HEK293 (cell line): ENCODE results near the gene LONRF2.

Source experiments
- CTCF ChIA-PET: fragments of 350-600 bp; formaldehyde crosslinking; extraction: SDS; loops from one replicate; lab custom pipeline; 2021; ENCODE audit warnings: antibody characterized with exemption; lab: Yijun Ruan, JAX
- POLR2A ChIA-PET: fragments of 300-600 bp; formaldehyde crosslinking; extraction: SDS; loops from one replicate; lab custom pipeline; 2020; ENCODE audit warnings: antibody characterized with exemption, inconsistent platforms; lab: Yijun Ruan, JAX
- H3K27ac ChIP-seq: fragments of 200-500 bp; sonication (Bioruptor generic); 2 replicates; pipeline ENCODE4 v1.5.1; 2014; ENCODE audit warnings: low read depth, low read length, control low read depth, inconsistent platforms; ENCODE audit errors: extremely low read depth
- H3K36me3 ChIP-seq, 2 experiments: fragments of 200-500 bp in 1 of 2; sonication (Bioruptor generic) in 1 of 2; 1 replicate in 1 of 2; 2 replicates in 1 of 2; pipeline ENCODE4 v1.5.1; 2014 to 2017; ENCODE audit warnings: inconsistent platforms in 2 of 2, low read length in 2 of 2; ENCODE audit not compliant: control insufficient read depth in 2 of 2, insufficient read depth in 1 of 2
- H3K4me1 ChIP-seq: fragments of 200-500 bp; sonication (Bioruptor generic); 2 replicates; pipeline ENCODE4 v1.5.1; 2014; ENCODE audit warnings: mild to moderate bottlenecking, low read length, inconsistent platforms; ENCODE audit not compliant: control insufficient read depth, insufficient read depth
- H3K4me3 ChIP-seq: 2 replicates; pipeline ENCODE4 v1.5.1; 2011; ENCODE audit warnings: low read depth, mild to moderate bottlenecking, control low read depth, low read length, moderate library complexity
- H3K9me3 ChIP-seq: fragments of 200-500 bp; sonication (Bioruptor generic); 2 replicates; pipeline ENCODE4 v1.5.1; 2014; ENCODE audit warnings: low read depth, low read length, inconsistent platforms; ENCODE audit not compliant: control insufficient read depth, insufficient read depth
- EGR2 ChIP-seq: fragments of 450-650 bp; formaldehyde crosslinking; IDR thresholded peaks from 2 replicates; pipeline ENCODE4 v1.5.1; 2016; ENCODE audit warnings: low read depth, missing biosample characterization, missing genetic modification characterization
- HOXD13 ChIP-seq: sonication (generic); formaldehyde crosslinking; IDR thresholded peaks from 2 replicates; pipeline ENCODE4 v1.8.0; 2022; ENCODE audit warnings: missing genetic modification reagents, borderline replicate concordance
- ZFHX2 ChIP-seq: fragments of 450-650 bp; formaldehyde crosslinking; conservative IDR thresholded peaks from 2 replicates; pipeline ENCODE4 v1.5.1; 2016; ENCODE audit warnings: missing biosample characterization, missing genetic modification characterization
- ZNF26 ChIP-seq: fragments of 450-650 bp; formaldehyde crosslinking; IDR thresholded peaks from 2 replicates; pipeline ENCODE4 v1.5.1; 2016; ENCODE audit warnings: missing biosample characterization, missing genetic modification characterization
- ZNF266 ChIP-seq: fragments of 450-650 bp; formaldehyde crosslinking; IDR thresholded peaks from 2 replicates; pipeline ENCODE4 v1.5.1; 2016; ENCODE audit warnings: missing biosample characterization, missing genetic modification characterization, low read depth
- ZNF366 ChIP-seq: fragments of 450-650 bp; formaldehyde crosslinking; conservative IDR thresholded peaks from 2 replicates; pipeline ENCODE4 v1.5.1; 2016; ENCODE audit warnings: missing biosample characterization, missing genetic modification characterization
- ZNF391 ChIP-seq: fragments of 450-650 bp; formaldehyde crosslinking; IDR thresholded peaks from 2 replicates; pipeline ENCODE4 v1.5.1; 2016; ENCODE audit warnings: low read depth, missing biosample characterization, missing genetic modification characterization, borderline replicate concordance
- ZNF416 ChIP-seq: fragments of 450-650 bp; formaldehyde crosslinking; IDR thresholded peaks from 2 replicates; pipeline ENCODE4 v1.5.1; 2016; ENCODE audit warnings: missing biosample characterization, missing genetic modification characterization
- ZNF449 ChIP-seq: fragments of 450-650 bp; formaldehyde crosslinking; IDR thresholded peaks from 2 replicates; pipeline ENCODE4 v1.5.1; 2017; ENCODE audit warnings: missing biosample characterization, mild to moderate bottlenecking, missing genetic modification characterization, moderate library complexity
- ZNF514 ChIP-seq: fragments of 450-650 bp; formaldehyde crosslinking; IDR thresholded peaks from 2 replicates; pipeline ENCODE4 v1.5.1; 2016; ENCODE audit warnings: missing biosample characterization, missing genetic modification characterization
- ZNF558 ChIP-seq: fragments of 450-650 bp; formaldehyde crosslinking; IDR thresholded peaks from 2 replicates; pipeline ENCODE4 v1.5.1; 2016; ENCODE audit warnings: missing biosample characterization, missing genetic modification characterization
- ZNF629 ChIP-seq: fragments of 450-650 bp; formaldehyde crosslinking; IDR thresholded peaks from 2 replicates; pipeline ENCODE4 v1.5.1; 2017; ENCODE audit warnings: missing biosample characterization, missing genetic modification characterization
- ZSCAN30 ChIP-seq: fragments of 450-650 bp; IDR thresholded peaks from 2 replicates; pipeline ENCODE4 v1.5.1; 2018; ENCODE audit warnings: missing biosample characterization, mild to moderate bottlenecking, missing genetic modification characterization, moderate library complexity
- ZXDB ChIP-seq: fragments of 450-650 bp; formaldehyde crosslinking; IDR thresholded peaks from 2 replicates; pipeline ENCODE4 v1.5.1; 2016; ENCODE audit warnings: missing biosample characterization, missing genetic modification characterization
- TF ChIP-seq, protein P1 (sequence below): fragments of 450-650 bp; formaldehyde crosslinking; IDR thresholded peaks from 2 replicates; pipeline ENCODE4 v1.5.1; 2016; ENCODE audit warnings: missing biosample characterization, missing genetic modification characterization
- TF ChIP-seq, protein P2 (sequence below): fragments of 450-650 bp; formaldehyde crosslinking; IDR thresholded peaks from 2 replicates; pipeline ENCODE4 v1.5.1; 2016; ENCODE audit warnings: missing biosample characterization, missing genetic modification characterization

LONRF2 gene

DNA sequence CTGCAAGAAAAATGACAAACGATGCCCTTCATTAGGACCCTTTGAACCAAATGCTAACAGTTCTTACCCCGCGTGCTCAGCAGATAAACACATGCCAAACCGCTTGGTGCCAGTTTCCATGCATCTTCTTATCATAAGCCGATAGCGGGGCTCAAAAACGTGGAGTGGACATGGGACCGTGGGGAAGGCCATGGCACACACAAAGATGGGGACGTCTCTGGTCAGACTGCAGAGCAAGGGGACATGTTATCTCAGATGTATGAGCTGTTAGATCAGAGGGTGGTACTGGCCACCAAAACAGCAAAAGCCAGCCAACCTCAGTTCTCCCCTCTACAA is 28.2 kb downstream of the LONRF2 start:
- TF ChIP-seq ZNF391 (tag by site-specific recombination) (no peak), ZXDB (tag by site-specific recombination) (no peak), ZNF266 (tag by site-specific recombination) (no peak), ZNF558 (tag by site-specific recombination) (no peak), HOXD13 (CRISPR knock-in tag) (no peak), ZSCAN30 (tag by site-specific recombination) (no peak), ZNF514 (tag by site-specific recombination) (no peak), ZNF366 (tag by site-specific recombination) (no peak), ZNF26 (tag by site-specific recombination) (no peak), ZNF629 (tag by site-specific recombination) (no peak)
- TF ChIP-seq, protein P1, sequence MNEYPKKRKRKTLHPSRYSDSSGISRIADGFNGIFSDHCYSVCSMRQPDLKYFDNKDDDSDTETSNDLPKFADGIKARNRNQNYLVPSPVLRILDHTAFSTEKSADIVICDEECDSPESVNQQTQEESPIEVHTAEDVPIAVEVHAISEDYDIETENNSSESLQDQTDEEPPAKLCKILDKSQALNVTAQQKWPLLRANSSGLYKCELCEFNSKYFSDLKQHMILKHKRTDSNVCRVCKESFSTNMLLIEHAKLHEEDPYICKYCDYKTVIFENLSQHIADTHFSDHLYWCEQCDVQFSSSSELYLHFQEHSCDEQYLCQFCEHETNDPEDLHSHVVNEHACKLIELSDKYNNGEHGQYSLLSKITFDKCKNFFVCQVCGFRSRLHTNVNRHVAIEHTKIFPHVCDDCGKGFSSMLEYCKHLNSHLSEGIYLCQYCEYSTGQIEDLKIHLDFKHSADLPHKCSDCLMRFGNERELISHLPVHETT: no peak
- TF ChIP-seq, protein P2, sequence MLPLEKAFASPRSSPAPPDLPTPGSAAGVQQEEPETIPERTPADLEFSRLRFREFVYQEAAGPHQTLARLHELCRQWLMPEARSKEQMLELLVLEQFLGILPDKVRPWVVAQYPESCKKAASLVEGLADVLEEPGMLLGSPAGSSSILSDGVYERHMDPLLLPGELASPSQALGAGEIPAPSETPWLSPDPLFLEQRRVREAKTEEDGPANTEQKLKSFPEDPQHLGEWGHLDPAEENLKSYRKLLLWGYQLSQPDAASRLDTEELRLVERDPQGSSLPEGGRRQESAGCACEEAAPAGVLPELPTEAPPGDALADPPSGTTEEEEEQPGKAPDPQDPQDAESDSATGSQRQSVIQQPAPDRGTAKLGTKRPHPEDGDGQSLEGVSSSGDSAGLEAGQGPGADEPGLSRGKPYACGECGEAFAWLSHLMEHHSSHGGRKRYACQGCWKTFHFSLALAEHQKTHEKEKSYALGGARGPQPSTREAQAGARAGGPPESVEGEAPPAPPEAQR (tag by site-specific recombination): no peak
- Histone ChIP-seq H3K4me1 (peaks cover 16% of the 10 kb centered on the region), H3K36me3 (peaks cover 22 to 68% of the 10 kb centered on the region in 2 experiments), H3K4me3 (no peak overlapping the region), H3K9me3 (no peaks in the 10 kb centered on the region), H3K27ac (no peak overlapping the region)
- ChIA-PET CTCF (interaction anchor here (2.9 to 5.6 kb wide), 2 partner anchors 32 to 87 kb away, joined by 18 to 48 read pairs; no protein-coding TSS in a partner anchor), POLR2A (no interaction called here)

GRCh38 chr2:100293341-100294161 is 28.8 kb downstream of the LONRF2 start:
- Histone ChIP-seq H3K9me3 (no peaks in the 10 kb centered on the region), H3K36me3 (peaks cover 17 to 68% of the 10 kb centered on the region in 2 experiments), H3K4me3 (no peak overlapping the region), H3K27ac (no peak overlapping the region), H3K4me1 (peaks cover 16% of the 10 kb centered on the region)
- ChIA-PET POLR2A (no interaction called here), CTCF (interaction anchor here (2.9 to 5.6 kb wide), 2 partner anchors 31 to 87 kb away, joined by 18 to 48 read pairs; no protein-coding TSS in a partner anchor)
- peak; percentile 91 for TF ChIP-seq ZNF449 (tag by site-specific recombination)
- TF ChIP-seq ZNF416: no peak
- TF ChIP-seq ZFHX2 (tag by site-specific recombination): peak; percentile 81
- TF ChIP-seq EGR2 (tag by site-specific recombination): peak; percentile 70; the same call in 1 of the 2 replicates
